OCI-LY1 (cell line): ENCODE data around the gene FAF1.

Source experiments
- H2AFZ ChIP-seq: fragments of 200-600 bp; sonication (generic), shearing (Covaris generic); 2 replicates; pipeline ENCODE4 v1.6.0; 2014; ENCODE audit warnings: antibody characterized with exemption, mild to moderate bottlenecking, low read length
- H3F3A ChIP-seq: fragments of 200-600 bp; sonication (generic), shearing (Covaris generic); 2 replicates; pipeline ENCODE4 v1.6.0; 2014; ENCODE audit warnings: mild to moderate bottlenecking, antibody characterized with exemption, low read length, moderate library complexity; ENCODE audit not compliant: insufficient read depth
- H3K27ac ChIP-seq: fragments of 200-600 bp; sonication (generic); 2 replicates; pipeline ENCODE4 v1.5.1; 2014; ENCODE audit warnings: low read length, mixed run types, mild to moderate bottlenecking, low read depth; ENCODE audit not compliant: poor library complexity, severe bottlenecking
- H3K27me3 ChIP-seq: fragments of 200-600 bp; sonication (generic); 2 replicates; pipeline ENCODE4 v1.6.0; 2014; ENCODE audit warnings: antibody characterized with exemption, mild to moderate bottlenecking, low read length, moderate library complexity; ENCODE audit not compliant: insufficient read depth
- H3K36me3 ChIP-seq: fragments of 200-600 bp; sonication (generic); 2 replicates; pipeline ENCODE4 v1.6.1; 2014; ENCODE audit warnings: mild to moderate bottlenecking, antibody characterized with exemption, low read length, moderate library complexity, mixed read lengths; ENCODE audit not compliant: insufficient read depth
- H3K4me1 ChIP-seq: fragments of 200-600 bp; sonication (generic); 2 replicates; pipeline ENCODE4 v1.5.1; 2014; ENCODE audit warnings: mild to moderate bottlenecking, low read length, moderate library complexity; ENCODE audit not compliant: insufficient read depth, severe bottlenecking
- H3K4me2 ChIP-seq: fragments of 200-600 bp; sonication (generic), shearing (Covaris generic); 2 replicates; pipeline ENCODE4 v1.6.1; 2014; ENCODE audit warnings: low read length
- H3K4me3 ChIP-seq: fragments of 200-600 bp; sonication (generic); 2 replicates; pipeline ENCODE4 v1.5.1; 2014; ENCODE audit warnings: low read length, low read depth, mild to moderate bottlenecking, mixed read lengths; ENCODE audit not compliant: poor library complexity, severe bottlenecking
- H3K79me2 ChIP-seq: fragments of 200-600 bp; shearing (Covaris generic); 2 replicates; pipeline ENCODE4 v1.6.1; 2016; ENCODE audit warnings: mixed run types, low read length, mixed read lengths; ENCODE audit not compliant: insufficient read depth
- H3K9ac ChIP-seq: fragments of 200-600 bp; sonication (generic), shearing (Covaris generic); 2 replicates; pipeline ENCODE4 v1.6.1; 2014; ENCODE audit warnings: mild to moderate bottlenecking, low read length, mixed read lengths
- H3K9me2 ChIP-seq: fragments of 200-600 bp; sonication (generic), shearing (Covaris generic); 2 replicates; pipeline ENCODE4 v1.6.1; 2014; ENCODE audit warnings: low read depth, mild to moderate bottlenecking, low read length, mixed read lengths
- H3K9me3 ChIP-seq: fragments of 200-600 bp; shearing (Covaris generic); 2 replicates; pipeline ENCODE4 v1.6.1; 2014; ENCODE audit warnings: low read length, mixed read lengths
- H4K20me1 ChIP-seq: fragments of 200-600 bp; sonication (generic), shearing (Covaris generic); 2 replicates; pipeline ENCODE4 v1.6.0; 2016; ENCODE audit warnings: mild to moderate bottlenecking, low read length; ENCODE audit not compliant: insufficient read depth
- EZH2 ChIP-seq: fragments of 200-600 bp; sonication (generic), shearing (Covaris generic); IDR thresholded peaks from 2 replicates; pipeline ENCODE4 v1.8.0; 2017; ENCODE audit warnings: borderline replicate concordance, mixed run types, mild to moderate bottlenecking, antibody characterized with exemption, low read length, moderate library complexity, mixed read lengths
- TF ChIP-seq, protein P1 (sequence below): fragments of 200-600 bp; sonication (generic), shearing (Covaris generic); IDR thresholded peaks from 2 replicates; pipeline ENCODE4 v1.5.1; 2017; ENCODE audit warnings: mild to moderate bottlenecking, antibody characterized with exemption, low read length, moderate library complexity, mixed read lengths

FAF1 gene

GRCh38 chr1:50637460-50637859 is 322.6 kb downstream of the FAF1 start:
- Histone ChIP-seq H3K4me2 (no peak overlapping the region), H3K36me3 (peaks cover 4% of the 10 kb centered on the region; the same call in 1 of the 2 replicates), H3K9me2 (no peaks in the 10 kb centered on the region), H3K27ac (no peak overlapping the region), H3K4me3 (no peak overlapping the region), H4K20me1 (no peaks in the 10 kb centered on the region), H3K9me3 (no peaks in the 10 kb centered on the region), H3K9ac (no peak overlapping the region), H2AFZ (no peak overlapping the region), H3F3A (no peaks in the 10 kb centered on the region), H3K4me1 (no peaks in the 10 kb centered on the region), H3K79me2 (no peaks in the 10 kb centered on the region), H3K27me3 (no peaks in the 10 kb centered on the region)
- TF ChIP-seq EZH2, result no peak
- TF ChIP-seq, protein P1, sequence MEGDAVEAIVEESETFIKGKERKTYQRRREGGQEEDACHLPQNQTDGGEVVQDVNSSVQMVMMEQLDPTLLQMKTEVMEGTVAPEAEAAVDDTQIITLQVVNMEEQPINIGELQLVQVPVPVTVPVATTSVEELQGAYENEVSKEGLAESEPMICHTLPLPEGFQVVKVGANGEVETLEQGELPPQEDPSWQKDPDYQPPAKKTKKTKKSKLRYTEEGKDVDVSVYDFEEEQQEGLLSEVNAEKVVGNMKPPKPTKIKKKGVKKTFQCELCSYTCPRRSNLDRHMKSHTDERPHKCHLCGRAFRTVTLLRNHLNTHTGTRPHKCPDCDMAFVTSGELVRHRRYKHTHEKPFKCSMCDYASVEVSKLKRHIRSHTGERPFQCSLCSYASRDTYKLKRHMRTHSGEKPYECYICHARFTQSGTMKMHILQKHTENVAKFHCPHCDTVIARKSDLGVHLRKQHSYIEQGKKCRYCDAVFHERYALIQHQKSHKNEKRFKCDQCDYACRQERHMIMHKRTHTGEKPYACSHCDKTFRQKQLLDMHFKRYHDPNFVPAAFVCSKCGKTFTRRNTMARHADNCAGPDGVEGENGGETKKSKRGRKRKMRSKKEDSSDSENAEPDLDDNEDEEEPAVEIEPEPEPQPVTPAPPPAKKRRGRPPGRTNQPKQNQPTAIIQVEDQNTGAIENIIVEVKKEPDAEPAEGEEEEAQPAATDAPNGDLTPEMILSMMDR, result no peak

DNA sequence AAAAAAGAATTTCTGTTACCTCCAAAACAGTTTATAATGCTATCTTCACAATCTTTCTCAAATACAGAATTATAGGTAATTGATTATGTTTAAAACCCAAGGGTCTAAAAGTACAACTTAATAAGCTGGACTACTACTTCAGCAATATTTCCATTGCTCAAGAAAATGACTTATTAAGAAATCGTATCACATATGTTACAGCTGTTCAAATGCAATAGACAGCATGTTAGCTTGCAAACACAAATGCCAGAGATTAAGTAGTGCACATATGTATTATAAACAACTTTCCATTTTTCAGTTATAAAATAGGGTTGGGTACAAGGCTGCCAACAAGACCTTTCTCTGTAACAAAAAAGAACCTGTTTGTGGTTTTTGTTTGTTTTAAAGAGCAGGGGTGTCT is 325.8 kb downstream of the FAF1 start:
- Histone ChIP-seq H3K9me3 (no peaks in the 10 kb centered on the region), H2AFZ (no peak overlapping the region), H3K4me1 (no peaks in the 10 kb centered on the region), H3K27ac (no peak overlapping the region), H4K20me1 (no peaks in the 10 kb centered on the region), H3K27me3 (no peaks in the 10 kb centered on the region), H3K9ac (no peak overlapping the region), H3K79me2 (no peaks in the 10 kb centered on the region), H3K36me3 (no peaks in the 10 kb centered on the region), H3K4me2 (no peak overlapping the region), H3K4me3 (no peak overlapping the region), H3K9me2 (no peaks in the 10 kb centered on the region), H3F3A (no peaks in the 10 kb centered on the region)
- TF ChIP-seq, protein P1, result no peak
- TF ChIP-seq EZH2, result no peak

- Histone ChIP-seq H4K20me1 (no peaks in the 10 kb centered on the region), H3K27ac (no peak overlapping the region), H2AFZ (no peak overlapping the region), H3K79me2 (no peaks in the 10 kb centered on the region), H3F3A (no peaks in the 10 kb centered on the region), H3K9me2 (no peaks in the 10 kb centered on the region), H3K9me3 (no peaks in the 10 kb centered on the region), H3K36me3 (no peaks in the 10 kb centered on the region), H3K4me3 (no peak overlapping the region), H3K4me1 (no peaks in the 10 kb centered on the region), H3K9ac (no peak overlapping the region), H3K27me3 (no peaks in the 10 kb centered on the region), H3K4me2 (no peak overlapping the region)
- no peak for TF ChIP-seq EZH2
- TF ChIP-seq, protein P1, result no peak
Observed at GRCh38 chr1:50633465-50633864, 326.6 kb downstream of the FAF1 start.
